ENCODE data around the gene CDCP1. TPM values are rescaled to one million over a fixed set of nuclear protein-coding genes. Genes with fewer than 3 reads are reported as not detected.

The CDCP1 gene
- total RNA-seq (2014; rRNA removed; shearing (Covaris generic)): 13.6 and 15.6 TPM in 2 replicates

GRCh38 chr3:45145681-45146614 is at the start of gene CDCP1:
TSS of gene CDCP1 (minus strand) at chr3:45146378. CDS start at chr3:45146287, 91 bp downstream.
- DNase-seq (ENCODE audit: low spot score): peak; percentile 62

GRCh38 chr3:45194791-45195190 is 48.6 kb upstream of the CDCP1 start:
- DNase-seq (ENCODE audit: low spot score): no peak

GRCh38 chr3:45191924-45192417 is 45.8 kb upstream of the CDCP1 start:
- DNase-seq (ENCODE audit: low spot score): no peak

- DNase-seq (ENCODE audit: low spot score): no peak
Measured at GRCh38 chr3:45191424-45191823, 45.2 kb upstream of the CDCP1 start.

- no peak for DNase-seq (ENCODE audit: low spot score)
Measured at GRCh38 chr3:45188719-45189659, 42.8 kb upstream of the CDCP1 start.

GRCh38 chr3:45187694-45188141 is 41.5 kb upstream of the CDCP1 start:
- no peak for DNase-seq (ENCODE audit: low spot score)

GRCh38 chr3:45186871-45187270 is 40.7 kb upstream of the CDCP1 start:
- DNase-seq (ENCODE audit: low spot score): no peak

GRCh38 chr3:45185461-45185860 is 39.3 kb upstream of the CDCP1 start:
- DNase-seq (ENCODE audit: low spot score): no peak

GRCh38 chr3:45185052-45185451 is 38.9 kb upstream of the CDCP1 start:
- DNase-seq (ENCODE audit: low spot score): no peak

GRCh38 chr3:45183872-45184262 is 37.7 kb upstream of the CDCP1 start:
- DNase-seq (ENCODE audit: low spot score): no peak

GRCh38 chr3:45182915-45183871 is 37.0 kb upstream of the CDCP1 start:
- peak; percentile 53 for DNase-seq (ENCODE audit: low spot score)

- DNase-seq (ENCODE audit: low spot score): no peak
Measured at GRCh38 chr3:45181496-45181895, 35.3 kb upstream of the CDCP1 start.

GRCh38 chr3:45180899-45181298 is 34.7 kb upstream of the CDCP1 start:
- no peak for DNase-seq (ENCODE audit: low spot score)

- no peak for DNase-seq (ENCODE audit: low spot score)
Measured at GRCh38 chr3:45180051-45180450, 33.9 kb upstream of the CDCP1 start.

- DNase-seq (ENCODE audit: low spot score): no peak
Measured at GRCh38 chr3:45179163-45179562, 33.0 kb upstream of the CDCP1 start.

GRCh38 chr3:45178183-45179023 is 32.2 kb upstream of the CDCP1 start:
- no peak for DNase-seq (ENCODE audit: low spot score)

- DNase-seq (ENCODE audit: low spot score): no peak
Measured at GRCh38 chr3:45176912-45177311, 30.7 kb upstream of the CDCP1 start.

- no peak for DNase-seq (ENCODE audit: low spot score)
Measured at GRCh38 chr3:45174234-45174633, 28.1 kb upstream of the CDCP1 start.

- no peak for DNase-seq (ENCODE audit: low spot score)
Measured at GRCh38 chr3:45173776-45174175, 27.6 kb upstream of the CDCP1 start.

GRCh38 chr3:45171283-45171682 is 25.1 kb upstream of the CDCP1 start:
- no peak for DNase-seq (ENCODE audit: low spot score)

Measured in HT-29 (cell line).